ENCODE measurements around the gene NAALADL2.

DNA sequence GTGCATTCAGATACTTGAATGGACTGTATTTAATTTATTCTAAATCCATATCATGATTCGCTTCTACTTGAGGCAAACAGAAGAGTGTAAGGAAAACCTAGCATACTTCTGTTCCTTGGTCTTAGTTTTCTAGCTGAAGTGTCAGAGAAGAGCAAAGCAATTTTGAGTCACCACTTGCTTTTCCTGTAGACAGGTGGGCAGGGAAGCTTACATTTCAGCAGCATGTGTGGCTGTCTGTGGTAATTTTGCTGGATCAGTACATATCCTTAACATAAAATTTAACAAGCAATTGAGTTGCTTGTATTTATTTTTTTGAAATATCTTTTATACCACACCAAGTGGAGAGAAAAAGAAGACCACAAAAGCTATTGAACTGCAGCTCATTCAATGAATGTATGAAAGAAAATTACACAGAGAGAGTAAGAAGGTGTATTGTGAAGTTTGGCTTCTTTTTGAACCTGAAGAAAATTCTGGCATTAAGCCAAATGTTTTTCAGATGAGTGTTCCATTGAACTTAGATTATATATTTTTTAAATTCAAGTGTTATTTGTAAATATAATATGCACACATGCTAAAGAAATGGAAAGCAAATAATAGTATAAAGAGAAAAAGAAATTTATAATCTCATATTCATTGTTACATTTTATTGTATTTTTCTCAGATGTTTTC is 747.6 kb downstream of the NAALADL2 start:
- no peak for TF ChIP-seq EZH2phosphoT487 (conservative IDR thresholded peaks at IDR 0.05; ENCODE audit: low read length)
- TF ChIP-seq, protein P1, sequence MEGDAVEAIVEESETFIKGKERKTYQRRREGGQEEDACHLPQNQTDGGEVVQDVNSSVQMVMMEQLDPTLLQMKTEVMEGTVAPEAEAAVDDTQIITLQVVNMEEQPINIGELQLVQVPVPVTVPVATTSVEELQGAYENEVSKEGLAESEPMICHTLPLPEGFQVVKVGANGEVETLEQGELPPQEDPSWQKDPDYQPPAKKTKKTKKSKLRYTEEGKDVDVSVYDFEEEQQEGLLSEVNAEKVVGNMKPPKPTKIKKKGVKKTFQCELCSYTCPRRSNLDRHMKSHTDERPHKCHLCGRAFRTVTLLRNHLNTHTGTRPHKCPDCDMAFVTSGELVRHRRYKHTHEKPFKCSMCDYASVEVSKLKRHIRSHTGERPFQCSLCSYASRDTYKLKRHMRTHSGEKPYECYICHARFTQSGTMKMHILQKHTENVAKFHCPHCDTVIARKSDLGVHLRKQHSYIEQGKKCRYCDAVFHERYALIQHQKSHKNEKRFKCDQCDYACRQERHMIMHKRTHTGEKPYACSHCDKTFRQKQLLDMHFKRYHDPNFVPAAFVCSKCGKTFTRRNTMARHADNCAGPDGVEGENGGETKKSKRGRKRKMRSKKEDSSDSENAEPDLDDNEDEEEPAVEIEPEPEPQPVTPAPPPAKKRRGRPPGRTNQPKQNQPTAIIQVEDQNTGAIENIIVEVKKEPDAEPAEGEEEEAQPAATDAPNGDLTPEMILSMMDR (IDR thresholded peaks at IDR 0.05; ENCODE audit: insufficient read depth, low read length, poor library complexity, severe bottlenecking), result no peak
